Liver (tissue), 9 donors: ENCODE results near the gene HPCAL1. TPM values are rescaled to one million over a fixed set of nuclear protein-coding genes. Genes with fewer than 3 reads are reported as not detected.

Experiments
- DNase-seq: peaks from one replicate; pipeline ENCODE4 v3.0.0-alpha.2; 2017; ENCODE audit warnings: low spot score
- H3K27ac ChIP-seq, 2 donors: one replicate each; pipeline ENCODE4 v1.7.0; 2013; ENCODE audit warnings: inconsistent platforms in 2 of 2, low read length in 2 of 2, control low read depth in 1 of 2, low read depth in 1 of 2, mild to moderate bottlenecking in 1 of 2
- H3K27me3 ChIP-seq, 4 donors: one replicate each; pipeline versions ENCODE4 v1.6.1 to v1.7.0; 2013; ENCODE audit warnings: low read length in 3 of 4, inconsistent platforms in 1 of 4, mild to moderate bottlenecking in 1 of 4, moderate library complexity in 1 of 4; ENCODE audit not compliant: control insufficient read depth in 4 of 4, insufficient read depth in 4 of 4
- H3K36me3 ChIP-seq, 4 donors: one replicate each; pipeline versions ENCODE4 v1.6.1 to v1.7.0; 2013; ENCODE audit warnings: low read length in 3 of 4, mild to moderate bottlenecking in 3 of 4, low read depth in 1 of 4, moderate library complexity in 1 of 4; ENCODE audit not compliant: control insufficient read depth in 4 of 4, insufficient read depth in 3 of 4
- H3K4me1 ChIP-seq, 4 donors: one replicate each; pipeline versions ENCODE4 v1.6.1 to v1.7.0; 2013; ENCODE audit warnings: low read length in 3 of 4, mild to moderate bottlenecking in 3 of 4, moderate library complexity in 1 of 4; ENCODE audit not compliant: control insufficient read depth in 4 of 4, insufficient read depth in 4 of 4
- H3K4me3 ChIP-seq, 3 donors: one replicate each; pipeline versions ENCODE4 v1.6.1 to v1.7.0; 2013; ENCODE audit warnings: low read length in 3 of 3, control low read depth in 1 of 3, low read depth in 1 of 3, mild to moderate bottlenecking in 1 of 3
- H3K9ac ChIP-seq, 2 donors: one replicate each; pipeline ENCODE4 v1.7.0; 2013; ENCODE audit warnings: low read length in 2 of 2, mild to moderate bottlenecking in 2 of 2, moderate library complexity in 2 of 2, control low read depth in 1 of 2, low read depth in 1 of 2
- H3K9me3 ChIP-seq, 4 donors: one replicate each; pipeline versions ENCODE4 v1.6.1 to v1.7.0; 2013; ENCODE audit warnings: low read length in 3 of 4; ENCODE audit not compliant: control insufficient read depth in 4 of 4
- ATF3 ChIP-seq: IDR thresholded peaks from 2 replicates; pipeline ENCODE4 v1.6.1; 2016; ENCODE audit warnings: antibody characterized with exemption
- CTCF ChIP-seq: fragments of 150-350 bp; IDR thresholded peaks from 2 replicates; pipeline ENCODE4 v1.5.1; 2017; ENCODE audit warnings: improper control_type of control experiment, low read depth, low read length; ENCODE audit not compliant: missing input control
- FOXA1 ChIP-seq: IDR thresholded peaks from 2 replicates; pipeline ENCODE4 v1.6.1; 2016; ENCODE audit warnings: antibody characterized with exemption
- FOXA2 ChIP-seq: IDR thresholded peaks from 2 replicates; pipeline ENCODE4 v1.6.1; 2016; ENCODE audit warnings: antibody characterized with exemption
- GABPA ChIP-seq, 2 donors: IDR thresholded peaks in 1 of 2; conservative IDR thresholded peaks in 1 of 2; 2 replicates each; pipeline ENCODE4 v1.6.1; 2016; ENCODE audit warnings: antibody characterized with exemption in 2 of 2, mild to moderate bottlenecking in 1 of 2, moderate library complexity in 1 of 2
- HNF4A ChIP-seq, 2 donors: conservative IDR thresholded peaks; 2 replicates each; pipeline ENCODE4 v1.6.1; 2016; ENCODE audit warnings: antibody characterized with exemption in 2 of 2, mild to moderate bottlenecking in 2 of 2
- HNF4G ChIP-seq: IDR thresholded peaks from 2 replicates; pipeline ENCODE4 v1.6.1; 2016; ENCODE audit warnings: antibody characterized with exemption
- JUND ChIP-seq, 2 donors: IDR thresholded peaks; 2 replicates each; pipeline ENCODE4 v1.6.1; 2016; ENCODE audit warnings: antibody characterized with exemption in 2 of 2
- MAX ChIP-seq: IDR thresholded peaks from 2 replicates; pipeline ENCODE4 v1.6.1; 2016; ENCODE audit warnings: antibody characterized with exemption
- NR2F2 ChIP-seq: IDR thresholded peaks from 2 replicates; pipeline ENCODE4 v1.6.1; 2016; ENCODE audit warnings: antibody characterized with exemption
- RAD21 ChIP-seq, 2 donors: IDR thresholded peaks; 2 replicates each; pipeline ENCODE4 v1.6.1; 2016; ENCODE audit warnings: antibody characterized with exemption in 2 of 2, mild to moderate bottlenecking in 2 of 2
- REST ChIP-seq: IDR thresholded peaks from 2 replicates; pipeline ENCODE4 v1.6.1; 2016; ENCODE audit warnings: antibody characterized with exemption, mild to moderate bottlenecking
- RXRA ChIP-seq, 2 donors: IDR thresholded peaks; 2 replicates each; pipeline ENCODE4 v1.6.1; 2017 to 2018; ENCODE audit warnings: antibody characterized with exemption in 2 of 2, mild to moderate bottlenecking in 1 of 2
- TAF1 ChIP-seq: conservative IDR thresholded peaks from 2 replicates; pipeline ENCODE4 v1.6.1; 2016; ENCODE audit warnings: antibody characterized with exemption, mild to moderate bottlenecking
- YY1 ChIP-seq: IDR thresholded peaks from 2 replicates; pipeline ENCODE4 v1.6.1; 2016; ENCODE audit warnings: antibody characterized with exemption, mild to moderate bottlenecking
- ZBTB33 ChIP-seq: IDR thresholded peaks from 2 replicates; pipeline ENCODE4 v1.6.1; 2016; ENCODE audit warnings: antibody characterized with exemption
- WGBS: extraction: QIAGEN DNeasy Blood & Tissue Kit; methylation state at CpG from one replicate; pipeline ENCODE4 v1.1.7; 2013; 5-methylcytosine and 5-hydroxymethylcytosine counted together
- polyA plus RNA-seq, 2 donors: library from polyadenylated mRNA; stranded (reverse) in 1 of 2; unstranded in 1 of 2; fragments of 200-250 nt in 1 of 2; fragments of >200 nt in 1 of 2; fragmentation: Nextera tagmentation in 1 of 2; extraction: Ambion mirVana in 1 of 2; gene quantifications; one replicate each; pipeline versions ENCODE4 v1.2.1 to v1.2.3, GENCODE V29; 2013 to 2015
- total RNA-seq, 2 donors: library from RNA; depleted of rRNA; stranded (reverse); fragments of >200 nt; gene quantifications; one replicate each; pipeline ENCODE4 v1.2.3, GENCODE V29; 2014
- donor health status: healthy.
- donor health status: healthy.
- donor health status: healthy.
- donor health status: healthy.
- donor health status: healthy.

The HPCAL1 gene
- total and polyA plus RNA-seq, 4 donors, result 17.3 to 27.9 (median 22.9) TPM

GRCh38 chr2:10284108-10284870 lies 18.4 kb upstream of the HPCAL1 start:
- peaks cover 14 to 57% (median 47%) of the 10 kb centered on the region in 4 donors for H3K4me1 ChIP-seq
- no peak for DNase-seq

GRCh38 chr2:10285191-10285555 lies 17.5 kb upstream of the HPCAL1 start:
- Histone ChIP-seq H3K9ac (no peak overlapping the region), H3K27ac (peak overlapping the region; percentile 79 to 86), H3K4me1 (peaks cover 14 to 49% (median 39%) of the 10 kb centered on the region in 4 donors), H3K9me3 (no peaks in the 10 kb centered on the region), H3K36me3 (no peaks in the 10 kb centered on the region), H3K4me3 (no peak overlapping the region), H3K27me3 (no peaks in the 10 kb centered on the region)
- WGBS, result 72% methylated on average over 5 of the region's 5 CpGs
- DNase-seq, result no peak
- TF ChIP-seq GABPA (IDR thresholded peaks at IDR 0.05 in 1 of 2, conservative IDR thresholded peaks at IDR 0.05 in 1 of 2) (no peak), NR2F2 (no peak), ZBTB33 (no peak), ATF3 (no peak), YY1 (no peak), JUND (IDR thresholded peaks at IDR 0.05) (no peak), CTCF (no peak), HNF4G (no peak), RXRA (IDR thresholded peaks at IDR 0.05) (no peak)

More at GRCh38 chr2:10284108-10284870, 18.4 kb upstream of the HPCAL1 start:
- Histone ChIP-seq H3K9ac (no peak overlapping the region), H3K4me3 (no peak overlapping the region), H3K27me3 (no peaks in the 10 kb centered on the region), H3K27ac (peak overlapping the region; percentile 14 to 26), H3K9me3 (no peaks in the 10 kb centered on the region), H3K36me3 (no peaks in the 10 kb centered on the region)
- 96% methylated on average over 16 of the region's 16 CpGs for WGBS
- TF ChIP-seq FOXA2, result no peak
- no peak for TF ChIP-seq ZBTB33
- TF ChIP-seq MAX, result no peak
- TF ChIP-seq RAD21 (IDR thresholded peaks at IDR 0.05), result no peak
- TF ChIP-seq HNF4A (conservative IDR thresholded peaks at IDR 0.05), result no peak
- no peak for TF ChIP-seq TAF1
- no peak for TF ChIP-seq GABPA (IDR thresholded peaks at IDR 0.05 in 1 of 2, conservative IDR thresholded peaks at IDR 0.05 in 1 of 2)
- TF ChIP-seq REST, result no peak
- no peak for TF ChIP-seq FOXA1
- TF ChIP-seq NR2F2, result no peak
- TF ChIP-seq RXRA (IDR thresholded peaks at IDR 0.05), result no peak
- no peak for TF ChIP-seq JUND (IDR thresholded peaks at IDR 0.05)
- TF ChIP-seq YY1, result no peak
- TF ChIP-seq HNF4G, result no peak
